Hematopoietic multipotent progenitor cell treated with erythropoietin and hydrocortisone succinate and interleukin-3 and kit ligand, for 15 days (in vitro differentiated cells): ENCODE results near the gene DOK4.

Experiments
- DNase-seq: peaks from one replicate; pipeline ENCODE4 v3.0.0-alpha.2; 2015; ENCODE audit warnings: low spot score

Gene DOK4

DNA sequence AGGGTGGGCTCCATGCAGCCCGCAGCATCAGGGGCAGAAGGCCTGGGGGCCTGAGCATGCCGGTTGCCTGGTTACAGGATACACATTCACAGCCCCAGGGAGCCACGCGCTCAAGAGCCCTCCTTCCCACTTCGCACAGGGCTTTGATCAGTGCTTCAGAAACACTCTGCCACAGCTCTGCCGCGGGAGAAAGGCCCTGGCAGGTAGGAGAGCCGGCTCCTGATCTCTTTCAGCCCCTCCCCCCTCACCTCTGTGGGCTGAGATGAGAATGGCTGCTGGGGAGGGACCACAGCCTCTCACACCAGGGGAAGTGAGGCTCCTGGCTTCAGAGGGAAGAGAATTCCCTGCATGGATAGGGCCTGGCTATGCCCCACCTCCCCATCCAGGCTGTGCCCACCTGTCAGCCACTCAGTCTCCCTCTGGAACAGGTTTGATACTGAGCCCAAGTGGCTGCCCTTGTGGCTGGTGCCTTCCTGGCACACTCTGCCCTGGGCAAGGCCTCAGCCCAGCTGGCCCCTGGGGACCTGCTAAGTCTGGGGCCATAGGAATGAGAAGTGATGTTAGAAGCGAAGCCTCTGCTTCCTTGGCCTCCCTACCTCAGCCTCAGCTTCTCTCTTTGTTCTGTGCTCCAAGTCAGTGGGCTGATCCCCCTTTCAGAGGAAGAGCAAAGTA is 8.6 kb downstream of the DOK4 start:
- no peak for DNase-seq

GRCh38 chr16:57476546-57477410 is 9.5 kb downstream of the DOK4 start:
- no peak for DNase-seq

GRCh38 chr16:57475711-57476339 is 10.5 kb downstream of the DOK4 start:
- DNase-seq, result peak; percentile 10

DNA sequence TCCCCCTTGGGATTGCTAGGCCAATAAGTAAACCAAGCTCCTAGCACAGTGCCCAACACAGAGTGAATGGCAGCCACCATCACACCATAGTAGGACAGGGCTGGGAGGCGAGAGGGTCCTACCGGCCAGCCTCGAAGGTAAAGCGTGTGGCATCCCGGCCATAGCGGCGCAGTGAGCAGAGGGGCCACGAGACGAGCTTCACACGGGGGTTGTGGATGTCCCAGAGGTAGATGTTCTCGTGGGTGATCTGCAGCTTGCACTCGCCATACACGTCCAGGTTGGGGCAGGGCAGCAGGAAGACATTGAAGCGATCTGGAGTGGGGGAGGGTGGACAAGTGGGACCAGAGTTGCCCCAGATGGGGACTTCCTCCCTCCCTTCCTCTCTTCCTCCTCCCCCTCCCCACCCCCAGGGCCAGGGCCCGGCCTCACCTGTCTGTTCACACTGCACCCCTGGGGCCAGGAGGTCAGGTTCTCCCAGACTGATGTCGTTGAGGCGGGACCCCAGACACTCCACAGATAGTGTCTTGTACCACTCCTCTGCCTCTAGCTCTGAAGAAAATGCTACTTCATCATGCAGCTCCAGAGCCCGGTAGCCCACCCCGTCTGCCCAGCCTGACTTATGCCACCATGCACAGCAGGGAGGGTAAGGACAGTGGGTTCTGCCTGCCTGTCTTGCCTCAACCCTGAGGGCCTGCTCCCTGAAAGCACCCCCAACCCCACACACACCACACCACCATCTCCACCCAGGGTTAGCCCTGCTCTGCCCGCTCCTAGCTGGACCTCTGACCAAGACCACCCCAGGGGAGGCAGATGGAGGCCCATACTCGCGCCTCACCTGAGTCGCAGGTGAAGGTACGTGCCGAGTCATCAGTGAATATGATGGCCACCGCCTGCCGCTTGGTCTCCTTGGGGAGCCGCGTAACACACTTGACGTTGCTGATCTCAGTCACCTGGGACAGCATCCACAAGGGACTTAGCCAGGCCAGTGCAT is 11.3 kb downstream of the DOK4 start:
- no peak for DNase-seq

GRCh38 chr16:57473906-57474305 is 12.4 kb downstream of the DOK4 start:
- no peak for DNase-seq

GRCh38 chr16:57473176-57473840 is 13.0 kb downstream of the DOK4 start:
- DNase-seq, result no peak

DNA sequence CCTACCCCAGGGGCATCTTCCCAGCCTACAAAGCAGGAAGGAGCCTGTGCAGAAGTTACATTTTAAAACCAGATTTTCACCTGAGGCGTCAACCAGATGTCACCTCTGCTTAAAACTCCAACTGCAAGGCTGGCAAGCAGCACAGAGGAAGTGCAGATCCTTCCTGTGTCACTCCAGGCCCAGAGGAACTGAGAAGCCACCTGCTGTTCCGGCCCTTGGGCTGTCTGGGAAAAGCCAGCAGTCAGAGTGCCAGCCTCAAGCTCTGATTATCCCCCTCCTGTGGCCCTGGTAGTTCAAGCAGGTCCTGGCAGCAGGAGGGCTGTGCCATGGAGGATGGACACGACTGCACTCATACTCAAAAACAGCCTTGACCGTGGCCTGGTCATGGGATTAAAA is 13.6 kb downstream of the DOK4 start:
- DNase-seq, result no peak

GRCh38 chr16:57471852-57472664 is 14.2 kb downstream of the DOK4 start:
- no peak for DNase-seq

DNA sequence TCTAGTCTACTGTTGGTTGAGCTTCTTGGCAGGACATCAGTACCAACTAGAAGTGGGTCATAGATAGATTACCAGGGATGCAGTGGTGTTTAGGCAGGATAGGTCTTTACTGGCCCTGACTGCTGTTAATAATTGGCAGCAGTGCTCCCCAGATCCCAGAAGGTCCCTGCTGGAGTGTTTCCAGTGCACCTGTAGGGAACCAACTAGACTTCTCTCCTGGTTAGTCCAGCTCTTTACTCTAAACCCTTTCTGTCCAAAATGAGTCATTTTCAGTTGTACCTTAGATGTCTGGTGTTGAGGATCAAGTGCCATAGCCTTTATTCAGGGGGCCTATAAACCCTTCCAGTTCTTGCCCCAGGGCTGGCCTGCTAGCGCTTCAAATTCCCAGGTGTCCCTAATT is 15.1 kb downstream of the DOK4 start:
- no peak for DNase-seq

DNA sequence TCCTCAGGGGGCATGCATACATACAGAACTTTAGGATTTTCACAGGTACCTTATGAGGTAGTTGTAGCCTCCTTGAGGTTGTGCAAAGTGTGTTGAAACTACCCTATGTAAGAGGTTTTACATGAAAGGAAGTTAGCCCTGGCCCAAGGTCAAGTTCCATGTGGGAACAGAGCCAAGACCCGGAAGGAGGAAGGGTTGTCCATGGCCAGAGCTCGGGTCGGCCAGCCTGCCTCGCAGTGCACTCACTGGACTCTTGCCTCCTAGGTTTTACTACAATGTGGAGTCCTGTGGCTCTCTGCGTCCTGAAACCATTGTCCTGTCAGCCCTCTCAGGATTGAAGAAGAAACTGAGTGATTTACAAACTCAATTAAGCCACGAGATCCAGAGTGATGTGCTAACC is 15.6 kb downstream of the DOK4 start:
- no peak for DNase-seq

GRCh38 chr16:57469917-57470470 is 16.3 kb downstream of the DOK4 start:
- no peak for DNase-seq

GRCh38 chr16:57469046-57469445 is 17.2 kb downstream of the DOK4 start:
- no peak for DNase-seq

DNA sequence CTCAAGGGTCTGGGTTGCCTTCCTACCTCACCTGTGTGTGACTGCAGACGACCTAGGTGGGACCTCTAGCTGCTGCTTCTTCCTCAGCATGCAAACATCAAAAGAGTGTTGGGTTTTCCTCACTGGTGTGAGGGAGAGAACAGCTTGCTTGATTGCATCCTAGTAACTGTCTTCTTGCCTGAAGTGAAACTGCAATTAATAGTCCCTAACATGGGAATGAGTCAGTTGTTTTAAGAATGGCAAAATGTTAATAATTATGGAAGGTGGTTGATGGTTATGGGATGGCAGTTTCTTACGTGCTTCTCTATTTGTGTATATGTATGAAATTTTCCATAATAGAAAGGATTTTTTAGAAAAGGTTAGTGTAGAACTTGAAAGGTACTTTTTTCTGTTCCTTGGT is 17.9 kb downstream of the DOK4 start:
- no peak for DNase-seq

DNA sequence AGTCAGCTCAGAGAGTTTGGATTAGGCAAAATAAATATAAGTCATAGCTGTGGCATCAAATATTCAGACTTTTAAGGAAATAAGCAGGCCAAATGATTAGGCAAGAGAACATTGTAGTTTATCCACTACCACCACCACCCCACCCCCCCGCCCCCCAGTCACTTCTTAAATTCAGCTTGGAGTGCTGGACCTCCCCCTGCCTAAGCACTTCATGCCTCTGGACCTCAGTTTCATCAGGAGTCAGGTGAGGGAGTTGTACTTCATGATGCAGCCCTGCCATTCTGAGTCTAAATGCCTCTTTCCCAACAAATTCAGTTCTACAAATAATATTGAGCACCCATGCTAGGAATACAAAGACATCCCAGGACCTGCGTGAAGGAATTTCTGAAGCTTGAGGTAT is 21.8 kb downstream of the DOK4 start:
- DNase-seq, result no peak

- no peak for DNase-seq
Observed at GRCh38 chr16:57462978-57463362, 23.3 kb downstream of the DOK4 start.

- peak; percentile 91 for DNase-seq
Observed at GRCh38 chr16:57462209-57462977, 23.9 kb downstream of the DOK4 start, which contains the start of gene POLR2C. TSS of gene POLR2C (plus strand) at chr16:57462679. CDS start at chr16:57462725, 46 bp downstream.

DNA sequence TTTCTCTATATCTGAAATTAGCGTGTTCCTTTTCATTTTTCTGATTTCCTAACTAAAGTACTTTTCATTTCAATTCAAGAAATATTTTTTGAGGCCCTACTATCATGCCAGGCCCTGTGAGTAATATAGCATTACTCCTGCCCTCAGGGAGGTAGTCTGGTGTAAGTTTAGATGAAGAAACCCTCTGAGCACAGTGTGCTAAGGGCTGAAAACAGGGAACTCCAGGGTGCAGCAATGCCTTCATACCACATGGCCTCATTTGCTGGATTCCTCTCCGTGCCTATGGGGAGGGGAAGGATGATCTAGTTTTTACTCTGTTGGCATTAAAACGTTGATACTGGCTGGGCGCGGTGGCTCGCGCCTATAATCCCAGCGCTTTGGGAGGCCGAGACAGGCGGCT is 34.3 kb downstream of the DOK4 start:
- no peak for DNase-seq

GRCh38 chr16:57447186-57447962 is 38.9 kb downstream of the DOK4 start, which contains the start of the genes CIAPIN1 and COQ9:
TSS of gene CIAPIN1 (minus strand) at chr16:57447385. CDS start at chr16:57440928, 6,457 bp downstream.
TSS of gene COQ9 (plus strand) at chr16:57447479. CDS start at chr16:57447506, 27 bp downstream.
- DNase-seq, result peak; percentile 94
